Skin of body (tissue), 1 donor: ENCODE measurements around the gene MAGEC1. TPM values are rescaled to one million over a fixed set of nuclear protein-coding genes. Genes with fewer than 3 reads are reported as not detected.

ENCODE experiments used
- total RNA-seq: library from RNA; depleted of rRNA; stranded (reverse); fragments of >200 nt; gene quantifications from one replicate; pipeline ENCODE4 v1.2.3, GENCODE V29; 2014

Gene MAGEC1
- total RNA-seq, 1 donor from 2014 or later, result not detected

Other genes starting within 250 kb of the MAGEC1 start
- gene SPANXD, start 205.2 kb upstream of the MAGEC1 start, total RNA-seq, result not detected
- gene MAGEC3, start 65.6 kb upstream of the MAGEC1 start, total RNA-seq, result not detected